Neural cell (in vitro differentiated cells): ENCODE data around the gene RIC3. TPM values are rescaled to one million over a fixed set of nuclear protein-coding genes. Genes with fewer than 3 reads are reported as not detected.

Source experiments
- H2AFZ ChIP-seq: fragments of 200-600, 300-800 bp; sonication (generic), shearing (Covaris generic); 2 replicates; pipeline ENCODE4 v1.6.0; 2014; ENCODE audit warnings: low read depth, mild to moderate bottlenecking, antibody characterized with exemption, low read length, moderate library complexity
- H3F3A ChIP-seq: fragments of 200-600 bp; shearing (Covaris generic); 2 replicates; pipeline ENCODE4 v1.6.1; 2016; ENCODE audit warnings: mild to moderate bottlenecking, moderate library complexity, mixed read lengths, antibody characterized with exemption, low read length; ENCODE audit not compliant: insufficient read depth, poor library complexity, severe bottlenecking
- H3K27ac ChIP-seq: fragments of 200-600, 300-800 bp; sonication (generic), shearing (Covaris generic); 2 replicates; pipeline ENCODE4 v1.5.1; 2014; ENCODE audit warnings: mild to moderate bottlenecking, low read length, moderate library complexity
- H3K27me3 ChIP-seq: fragments of 300-800, 200-600 bp; sonication (generic), shearing (Covaris generic); 2 replicates; pipeline ENCODE4 v1.6.0; 2014; ENCODE audit warnings: mild to moderate bottlenecking, low read depth, low read length, moderate library complexity; ENCODE audit not compliant: insufficient read depth
- H3K36me3 ChIP-seq: fragments of 300-800, 200-600 bp; sonication (generic), shearing (Covaris generic); 2 replicates; pipeline ENCODE4 v1.5.1; 2014; ENCODE audit warnings: mild to moderate bottlenecking, antibody characterized with exemption, low read length, moderate library complexity; ENCODE audit not compliant: insufficient read depth
- H3K4me2 ChIP-seq: fragments of 300-800, 200-600 bp; sonication (generic), shearing (Covaris generic); 2 replicates; pipeline ENCODE4 v1.6.0; 2014; ENCODE audit warnings: mild to moderate bottlenecking, low read length
- H3K4me3 ChIP-seq: fragments of 300-800, 200-600 bp; sonication (generic), shearing (Covaris generic); 2 replicates; pipeline ENCODE4 v1.5.1; 2014; ENCODE audit warnings: mild to moderate bottlenecking, low read length, moderate library complexity
- H3K79me2 ChIP-seq: fragments of 200-600 bp; shearing (Covaris generic); replicated peaks from 2 replicates; pipeline ENCODE4 v1.6.0; 2014; ENCODE audit warnings: mild to moderate bottlenecking, low read length, moderate library complexity; ENCODE audit not compliant: insufficient read depth
- H3K9ac ChIP-seq: fragments of 300-800, 200-600 bp; sonication (generic), shearing (Covaris generic); 2 replicates; pipeline ENCODE4 v1.6.1; 2016; ENCODE audit warnings: mild to moderate bottlenecking, low read length, mixed read lengths
- H3K9me2 ChIP-seq: fragments of 200-600 bp; shearing (Covaris generic); 2 replicates; pipeline ENCODE4 v1.6.1; 2016; ENCODE audit warnings: mild to moderate bottlenecking, low read length, mixed read lengths; ENCODE audit not compliant: insufficient read depth
- H3K9me3 ChIP-seq: fragments of 200-600, 300-800 bp; sonication (generic), shearing (Covaris generic); 2 replicates; pipeline ENCODE4 v1.6.1; 2016; ENCODE audit warnings: mild to moderate bottlenecking, mixed run types, low read length, moderate library complexity, mixed read lengths
- H4K20me1 ChIP-seq: fragments of 200-600 bp; shearing (Covaris generic); 2 replicates; pipeline ENCODE4 v1.6.1; 2016; ENCODE audit warnings: mild to moderate bottlenecking, mixed run types; ENCODE audit not compliant: insufficient read depth
- EP300 ChIP-seq: fragments of 450-650 bp; conservative IDR thresholded peaks from 2 replicates; pipeline ENCODE4 v1.6.1; 2014; ENCODE audit warnings: antibody characterized with exemption, mild to moderate bottlenecking, moderate library complexity; ENCODE audit not compliant: poor library complexity, severe bottlenecking
- EZH2 ChIP-seq: fragments of 200-600, 300-800 bp; shearing (Covaris generic), sonication (generic); IDR thresholded peaks from 2 replicates; pipeline ENCODE4 v1.6.1; 2014; ENCODE audit warnings: antibody characterized with exemption, low read length, borderline replicate concordance, mild to moderate bottlenecking; ENCODE audit not compliant: insufficient read depth, poor library complexity, severe bottlenecking
- MXI1 ChIP-seq: fragments of 450-650 bp; conservative IDR thresholded peaks from 2 replicates; pipeline ENCODE4 v1.6.1; 2014; ENCODE audit warnings: antibody characterized with exemption, mild to moderate bottlenecking; ENCODE audit not compliant: poor library complexity, severe bottlenecking
- POLR2AphosphoS5 ChIP-seq: IDR thresholded peaks from 2 replicates; pipeline ENCODE4 v1.6.1; 2012
- RAD21 ChIP-seq: fragments of 450-650 bp; conservative IDR thresholded peaks from 2 replicates; pipeline ENCODE4 v1.6.1; 2014; ENCODE audit warnings: antibody characterized with exemption, mild to moderate bottlenecking, moderate library complexity
- SMC3 ChIP-seq: fragments of 450-650 bp; conservative IDR thresholded peaks from 2 replicates; pipeline ENCODE4 v1.6.1; 2014; ENCODE audit warnings: antibody characterized with exemption, mild to moderate bottlenecking, moderate library complexity; ENCODE audit not compliant: poor library complexity
- TAF1 ChIP-seq: IDR thresholded peaks from 2 replicates; pipeline ENCODE4 v1.6.1; 2012; ENCODE audit warnings: low read depth
- polyA plus RNA-seq: library from polyadenylated mRNA; depleted of rRNA; stranded (reverse); fragments of >200 nt; gene quantifications from 2 replicates; pipeline ENCODE4 v1.2.3, GENCODE V29; 2014
- TF ChIP-seq, protein P1 (sequence below): IDR thresholded peaks from 2 replicates; pipeline ENCODE4 v1.6.1; 2012; ENCODE audit warnings: borderline replicate concordance
- TF ChIP-seq, protein P2 (sequence below): fragments of 450-650 bp; IDR thresholded peaks from 2 replicates; pipeline ENCODE4 v1.5.1; 2014; ENCODE audit warnings: antibody characterized with exemption, mild to moderate bottlenecking, moderate library complexity; ENCODE audit not compliant: poor library complexity, severe bottlenecking

The RIC3 gene
- polyA plus RNA-seq, 1 donor from 2014 or later = 94.5 TPM

DNA sequence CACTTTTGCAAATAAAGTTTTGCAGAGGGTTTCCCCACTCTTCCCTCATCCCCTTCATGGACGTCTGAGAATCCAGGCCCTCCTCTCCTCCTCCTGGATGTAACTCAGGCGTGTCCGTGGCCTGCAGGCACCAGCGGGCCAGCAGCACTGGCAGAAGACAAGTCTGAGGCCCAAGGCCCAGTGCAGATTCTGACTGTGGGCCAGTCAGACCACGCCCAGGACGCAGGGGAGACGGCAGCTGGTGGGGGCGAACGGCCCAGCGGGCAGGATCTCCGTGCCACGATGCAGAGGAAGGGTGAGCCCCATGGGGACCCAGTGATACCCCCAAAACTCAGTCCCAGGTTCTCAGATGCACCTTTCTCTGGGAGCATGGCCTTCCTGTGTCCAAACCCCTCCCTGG, 73.5 kb downstream of the RIC3 start:
- no peak overlapping the region for H3K9ac ChIP-seq
- H3K4me2 ChIP-seq = no peak overlapping the region
- H4K20me1 ChIP-seq = peaks cover 4% of the 10 kb centered on the region
- H3K27ac ChIP-seq = no peak overlapping the region
- peaks cover 5% of the 10 kb centered on the region for H3K79me2 ChIP-seq
- no peaks in the 10 kb centered on the region for H3K27me3 ChIP-seq
- no peaks in the 10 kb centered on the region for H3K9me3 ChIP-seq
- TF ChIP-seq SMC3 (no peak), RAD21 (no peak), MXI1 (no peak), EP300 (no peak), TAF1 (no peak), POLR2AphosphoS5 (no peak), EZH2 (no peak)
- TF ChIP-seq, protein P1, sequence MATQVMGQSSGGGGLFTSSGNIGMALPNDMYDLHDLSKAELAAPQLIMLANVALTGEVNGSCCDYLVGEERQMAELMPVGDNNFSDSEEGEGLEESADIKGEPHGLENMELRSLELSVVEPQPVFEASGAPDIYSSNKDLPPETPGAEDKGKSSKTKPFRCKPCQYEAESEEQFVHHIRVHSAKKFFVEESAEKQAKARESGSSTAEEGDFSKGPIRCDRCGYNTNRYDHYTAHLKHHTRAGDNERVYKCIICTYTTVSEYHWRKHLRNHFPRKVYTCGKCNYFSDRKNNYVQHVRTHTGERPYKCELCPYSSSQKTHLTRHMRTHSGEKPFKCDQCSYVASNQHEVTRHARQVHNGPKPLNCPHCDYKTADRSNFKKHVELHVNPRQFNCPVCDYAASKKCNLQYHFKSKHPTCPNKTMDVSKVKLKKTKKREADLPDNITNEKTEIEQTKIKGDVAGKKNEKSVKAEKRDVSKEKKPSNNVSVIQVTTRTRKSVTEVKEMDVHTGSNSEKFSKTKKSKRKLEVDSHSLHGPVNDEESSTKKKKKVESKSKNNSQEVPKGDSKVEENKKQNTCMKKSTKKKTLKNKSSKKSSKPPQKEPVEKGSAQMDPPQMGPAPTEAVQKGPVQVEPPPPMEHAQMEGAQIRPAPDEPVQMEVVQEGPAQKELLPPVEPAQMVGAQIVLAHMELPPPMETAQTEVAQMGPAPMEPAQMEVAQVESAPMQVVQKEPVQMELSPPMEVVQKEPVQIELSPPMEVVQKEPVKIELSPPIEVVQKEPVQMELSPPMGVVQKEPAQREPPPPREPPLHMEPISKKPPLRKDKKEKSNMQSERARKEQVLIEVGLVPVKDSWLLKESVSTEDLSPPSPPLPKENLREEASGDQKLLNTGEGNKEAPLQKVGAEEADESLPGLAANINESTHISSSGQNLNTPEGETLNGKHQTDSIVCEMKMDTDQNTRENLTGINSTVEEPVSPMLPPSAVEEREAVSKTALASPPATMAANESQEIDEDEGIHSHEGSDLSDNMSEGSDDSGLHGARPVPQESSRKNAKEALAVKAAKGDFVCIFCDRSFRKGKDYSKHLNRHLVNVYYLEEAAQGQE = no peak
- TF ChIP-seq, protein P2, sequence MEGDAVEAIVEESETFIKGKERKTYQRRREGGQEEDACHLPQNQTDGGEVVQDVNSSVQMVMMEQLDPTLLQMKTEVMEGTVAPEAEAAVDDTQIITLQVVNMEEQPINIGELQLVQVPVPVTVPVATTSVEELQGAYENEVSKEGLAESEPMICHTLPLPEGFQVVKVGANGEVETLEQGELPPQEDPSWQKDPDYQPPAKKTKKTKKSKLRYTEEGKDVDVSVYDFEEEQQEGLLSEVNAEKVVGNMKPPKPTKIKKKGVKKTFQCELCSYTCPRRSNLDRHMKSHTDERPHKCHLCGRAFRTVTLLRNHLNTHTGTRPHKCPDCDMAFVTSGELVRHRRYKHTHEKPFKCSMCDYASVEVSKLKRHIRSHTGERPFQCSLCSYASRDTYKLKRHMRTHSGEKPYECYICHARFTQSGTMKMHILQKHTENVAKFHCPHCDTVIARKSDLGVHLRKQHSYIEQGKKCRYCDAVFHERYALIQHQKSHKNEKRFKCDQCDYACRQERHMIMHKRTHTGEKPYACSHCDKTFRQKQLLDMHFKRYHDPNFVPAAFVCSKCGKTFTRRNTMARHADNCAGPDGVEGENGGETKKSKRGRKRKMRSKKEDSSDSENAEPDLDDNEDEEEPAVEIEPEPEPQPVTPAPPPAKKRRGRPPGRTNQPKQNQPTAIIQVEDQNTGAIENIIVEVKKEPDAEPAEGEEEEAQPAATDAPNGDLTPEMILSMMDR = no peak
- no peak overlapping the region for H3K4me3 ChIP-seq
- H2AFZ ChIP-seq = no peak overlapping the region
- no peaks in the 10 kb centered on the region for H3K9me2 ChIP-seq
- peaks cover 5% of the 10 kb centered on the region for H3K36me3 ChIP-seq
- no peaks in the 10 kb centered on the region for H3F3A ChIP-seq

DNA sequence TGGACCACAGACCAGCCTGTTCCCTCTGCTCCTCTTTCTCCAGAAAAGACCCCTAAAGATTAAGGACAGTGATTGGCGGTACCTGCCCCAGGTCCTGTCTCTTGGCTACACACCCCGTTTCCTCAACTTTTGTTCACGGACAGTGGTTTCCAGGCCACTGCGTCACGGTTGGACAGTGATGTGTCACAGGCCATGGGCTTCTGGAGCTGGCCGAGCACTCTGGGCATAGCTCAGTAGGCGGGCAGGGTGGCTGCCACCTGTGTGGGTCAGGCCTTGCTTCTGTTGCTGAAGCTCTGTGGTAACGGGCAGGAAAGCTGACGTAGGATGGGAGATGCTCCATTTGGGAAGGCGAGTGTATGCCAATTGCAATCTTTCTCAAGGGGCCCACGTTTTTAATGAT, 74.2 kb downstream of the RIC3 start:
- H3K9me2 ChIP-seq = no peaks in the 10 kb centered on the region
- H4K20me1 ChIP-seq = peaks cover 4% of the 10 kb centered on the region
- no peaks in the 10 kb centered on the region for H3F3A ChIP-seq
- H3K9me3 ChIP-seq = no peaks in the 10 kb centered on the region
- H3K36me3 ChIP-seq = peaks cover 5% of the 10 kb centered on the region
- H3K27ac ChIP-seq = no peak overlapping the region
- TF ChIP-seq, protein P1 = no peak
- TF ChIP-seq SMC3 (no peak), EP300 (no peak), RAD21 (no peak), POLR2AphosphoS5 (no peak), TAF1 (no peak), EZH2 (no peak), MXI1 (no peak)
- TF ChIP-seq, protein P2 = no peak
- H3K9ac ChIP-seq = no peak overlapping the region
- no peaks in the 10 kb centered on the region for H3K27me3 ChIP-seq
- no peak overlapping the region for H2AFZ ChIP-seq
- H3K4me3 ChIP-seq = no peak overlapping the region
- H3K79me2 ChIP-seq = peaks cover 5% of the 10 kb centered on the region
- H3K4me2 ChIP-seq = no peak overlapping the region
